Adrenal gland (tissue), 12 donors: ENCODE measurements around the gene PLEKHO2. TPM values are rescaled to one million over a fixed set of nuclear protein-coding genes. Genes with fewer than 3 reads are reported as not detected.

Experiments
- DNase-seq, 7 donors: peaks; one replicate each; pipeline ENCODE4 v3.0.0-alpha.2; 2019 to 2020
- H3K27ac ChIP-seq, 5 donors: fragments of 200-600 bp; sonication (generic) in 4 of 5; 1 replicate in 3 of 5; 2 replicates in 2 of 5; pipeline versions ENCODE4 v1.5.1 to v1.8.0; 2016 to 2020; ENCODE audit warnings: mild to moderate bottlenecking in 1 of 5
- H3K27me3 ChIP-seq: fragments of 200-600 bp; 2 replicates; pipeline ENCODE4 v1.8.0; 2021
- H3K36me3 ChIP-seq, 2 donors: fragments of 200-600 bp; replicated peaks in 1 of 2; 1 replicate in 1 of 2; 2 replicates in 1 of 2; pipeline versions ENCODE4 v1.5.1 to v1.8.0; 2018 to 2022
- H3K4me1 ChIP-seq, 2 donors: fragments of 200-600 bp; replicated peaks in 1 of 2; 1 replicate in 1 of 2; 2 replicates in 1 of 2; pipeline versions ENCODE4 v1.5.1 to v1.8.0; 2018 to 2021
- H3K4me3 ChIP-seq, 4 donors: fragments of 200-600 bp; sonication (generic) in 3 of 4; one replicate each; pipeline ENCODE4 v1.5.1; 2016 to 2018
- H3K9me3 ChIP-seq, 3 donors: fragments of 200-600 bp; sonication (generic) in 1 of 3; replicated peaks in 1 of 3; 1 replicate in 2 of 3; 2 replicates in 1 of 3; pipeline versions ENCODE4 v1.5.1 to v1.8.0; 2016 to 2021
- CTCF ChIP-seq, 6 experiments: fragments of 450-650 bp in 4 of 6; fragments of 200-600 bp in 2 of 6; sonication (generic) in 1 of 6; IDR thresholded peaks; 1 replicate in 5 of 6; 2 replicates in 1 of 6; pipeline versions ENCODE4 v1.5.1 to v1.8.0; 2016 to 2021; ENCODE audit warnings: antibody characterized with exemption in 6 of 6, mild to moderate bottlenecking in 2 of 6, moderate library complexity in 1 of 6
- POLR2A ChIP-seq, 2 donors: fragments of 450-650 bp; IDR thresholded peaks; one replicate each; pipeline ENCODE4 v1.6.1; 2017; ENCODE audit warnings: antibody characterized with exemption in 2 of 2, mild to moderate bottlenecking in 2 of 2, moderate library complexity in 1 of 2
- WGBS, 4 donors: extraction: QIAGEN DNeasy Blood & Tissue Kit in 2 of 4; methylation state at CpG; one replicate each; pipeline versions ENCODE4 v1.1.5 to v1.1.7; 2013 to 2017; 5-methylcytosine and 5-hydroxymethylcytosine counted together
- intact Hi-C, 2 donors: fragments of 100-400 bp; cut with DNase I; formaldehyde crosslinking; loops; one replicate each; pipeline versions ENCODE4 v1.14.1 to v1.15.0; 2022 to 2023
- polyA plus RNA-seq, 3 donors: library from polyadenylated mRNA; stranded (reverse); fragments of 200-250 nt in 2 of 3; fragments of 350-450 nt in 1 of 3; fragmentation: Illumina TruSeq in 1 of 3; extraction: RNeasy Lipid Tissue Mini Kit (QIAGEN cat#74804) in 1 of 3; gene quantifications; one replicate each; pipeline ENCODE4 v1.2.3, GENCODE V29; 2013 to 2014
- total RNA-seq, 9 donors: library from RNA; depleted of rRNA in 4 of 9; stranded (reverse); fragments of >200 nt in 4 of 9; fragments of 120-200 nt in 1 of 9; fragmentation: NEBNext Ultra II Directional in 1 of 9; extraction: Animal tissue kit (Norgen Biotek cat#: 25700) in 1 of 9; gene quantifications; one replicate each; pipeline versions ENCODE4 v1.1.0 to v1.2.4, GENCODE V29; 2013 to 2023
- donor health status: healthy with polysubstance abuse.
- donor health status: Bipolar disorder and iron deficiency.
- donor health status: DM: yes; HTN: yes; CAD: no.
- donor health status: DM: no; HTN: no; CAD: no.
- donor health status: DM: no; HTN: no; CAD: no.
- donor health status: DM: yes; HTN: yes; CAD: no.

Gene PLEKHO2
- total and polyA plus RNA-seq, 12 donors = 11.7 to 62.9 (median 48.5) TPM

GRCh38 chr15:64897345-64897985 is 55.8 kb downstream of the PLEKHO2 start:
- H3K4me1 ChIP-seq = peaks cover 46 to 62% of the 10 kb centered on the region in 2 donors
- TF ChIP-seq POLR2A (IDR thresholded peaks at IDR 0.05) = peak in 1 of 2 donors; percentile 46
- no peak for TF ChIP-seq CTCF (IDR thresholded peaks at IDR 0.05)
- no peaks in the 10 kb centered on the region for H3K36me3 ChIP-seq
- intact Hi-C loops = loop anchor here in 1 of 2 donors (5.0 kb wide), 1 partner anchor 50 kb away; no protein-coding TSS in a partner anchor
- no peaks in the 10 kb centered on the region for H3K27me3 ChIP-seq
- H3K27ac ChIP-seq = peak overlapping the region; percentile 62 to 92 (median 90)
- WGBS, 4 donors = 7 to 16% (median 12%) methylated on average over 3 to 6 of the region's 6 CpGs
- peak; percentile 83 to 96 (median 93) for DNase-seq
- H3K9me3 ChIP-seq = peaks cover 0 to 11% (median 0%) of the 10 kb centered on the region in 3 donors
- no peak overlapping the region for H3K4me3 ChIP-seq

GRCh38 chr15:64898406-64898805 is 56.7 kb downstream of the PLEKHO2 start:
- Histone ChIP-seq H3K27me3 (no peaks in the 10 kb centered on the region), H3K9me3 (peaks cover 0 to 11% (median 0%) of the 10 kb centered on the region in 3 donors), H3K27ac (peak overlapping the region; percentile 62 to 92 (median 90)), H3K36me3 (no peaks in the 10 kb centered on the region), H3K4me1 (peaks cover 46 to 52% of the 10 kb centered on the region in 2 donors), H3K4me3 (no peak overlapping the region)
- no peak for TF ChIP-seq POLR2A (IDR thresholded peaks at IDR 0.05)
- no peak for TF ChIP-seq CTCF (IDR thresholded peaks at IDR 0.05)
- DNase-seq = no peak
- 80 to 89% (median 85%) methylated on average over 4 of the region's 4 CpGs for WGBS, 4 donors
- intact Hi-C loops = loop anchor here in 1 of 2 donors (5.0 kb wide), 1 partner anchor 51 kb away; no protein-coding TSS in a partner anchor

GRCh38 chr15:64901141-64901540 is 59.4 kb downstream of the PLEKHO2 start:
- intact Hi-C loops = no loop called here
- no peak for DNase-seq
- Histone ChIP-seq H3K27me3 (no peaks in the 10 kb centered on the region), H3K27ac (no peak overlapping the region), H3K4me1 (peaks cover 26 to 27% of the 10 kb centered on the region in 2 donors), H3K36me3 (no peaks in the 10 kb centered on the region), H3K4me3 (no peak overlapping the region), H3K9me3 (peaks cover 0 to 11% (median 0%) of the 10 kb centered on the region in 3 donors)
- TF ChIP-seq CTCF (IDR thresholded peaks at IDR 0.05) (no peak), POLR2A (IDR thresholded peaks at IDR 0.05) (no peak)
- WGBS, 4 donors = 96 to 98% (median 98%) methylated on average over 5 of the region's 5 CpGs

GRCh38 chr15:64901914-64902313 is 60.2 kb downstream of the PLEKHO2 start:
- no peak for TF ChIP-seq POLR2A (IDR thresholded peaks at IDR 0.05)
- no peak for TF ChIP-seq CTCF (IDR thresholded peaks at IDR 0.05)
- intact Hi-C loops = no loop called here
- peaks cover 18 to 19% of the 10 kb centered on the region in 2 donors for H3K4me1 ChIP-seq
- H3K36me3 ChIP-seq = no peaks in the 10 kb centered on the region
- peaks cover 0 to 11% (median 0%) of the 10 kb centered on the region in 3 donors for H3K9me3 ChIP-seq
- 41 to 98% (median 94%) methylated on average over 2 of the region's 2 CpGs for WGBS, 4 donors
- H3K27me3 ChIP-seq = no peaks in the 10 kb centered on the region
- no peak overlapping the region for H3K4me3 ChIP-seq
- no peak for DNase-seq
- H3K27ac ChIP-seq = no peak overlapping the region
